Activated CD4-positive, alpha-beta T cell treated with anti-CD3 and anti-CD28 coated beads for 48 hours (primary cell): Measurements from ENCODE around the gene CNTNAP1.
A peak's percentile ranks its signal among the peaks of the same experiment; 100 is the strongest.
"Not testable (repeated sequence)": the region's sequence is repeated elsewhere in the genome, so short reads cannot be mapped to it uniquely, and the experiment has no call there.

Experiments used
- DNase-seq: peaks from one replicate; pipeline ENCODE4 v3.0.0-alpha.2; 2020

The CNTNAP1 gene

DNA sequence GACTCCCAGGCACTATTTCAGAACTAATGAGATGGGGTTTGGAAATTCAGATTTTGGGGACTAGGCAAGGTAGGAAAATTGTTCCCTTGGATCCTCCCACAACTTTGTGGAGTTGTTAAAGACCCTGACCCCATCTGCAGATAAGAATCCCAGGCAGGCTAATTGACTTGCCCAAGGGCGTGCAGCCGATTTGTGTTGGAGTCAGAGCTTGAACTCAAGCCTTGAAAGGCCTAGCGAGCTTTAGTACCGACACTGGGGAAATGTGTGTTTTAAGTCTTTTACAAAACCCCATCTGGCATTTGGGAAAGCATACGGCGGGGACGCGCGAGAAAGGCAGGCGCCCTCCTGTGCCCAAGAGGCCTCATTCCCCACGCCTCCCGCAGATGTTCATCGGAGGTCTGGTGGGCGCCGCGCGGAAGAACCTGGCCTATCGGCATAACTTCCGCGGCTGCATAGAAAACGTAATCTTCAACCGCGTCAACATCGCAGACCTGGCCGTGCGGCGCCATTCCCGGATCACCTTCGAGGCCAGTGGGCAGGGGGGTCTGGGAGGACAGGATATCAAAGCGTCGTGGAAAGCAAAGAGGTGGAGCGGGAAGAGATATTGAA lies 4.3 kb downstream of the CNTNAP1 start:
- no peak for DNase-seq

DNA sequence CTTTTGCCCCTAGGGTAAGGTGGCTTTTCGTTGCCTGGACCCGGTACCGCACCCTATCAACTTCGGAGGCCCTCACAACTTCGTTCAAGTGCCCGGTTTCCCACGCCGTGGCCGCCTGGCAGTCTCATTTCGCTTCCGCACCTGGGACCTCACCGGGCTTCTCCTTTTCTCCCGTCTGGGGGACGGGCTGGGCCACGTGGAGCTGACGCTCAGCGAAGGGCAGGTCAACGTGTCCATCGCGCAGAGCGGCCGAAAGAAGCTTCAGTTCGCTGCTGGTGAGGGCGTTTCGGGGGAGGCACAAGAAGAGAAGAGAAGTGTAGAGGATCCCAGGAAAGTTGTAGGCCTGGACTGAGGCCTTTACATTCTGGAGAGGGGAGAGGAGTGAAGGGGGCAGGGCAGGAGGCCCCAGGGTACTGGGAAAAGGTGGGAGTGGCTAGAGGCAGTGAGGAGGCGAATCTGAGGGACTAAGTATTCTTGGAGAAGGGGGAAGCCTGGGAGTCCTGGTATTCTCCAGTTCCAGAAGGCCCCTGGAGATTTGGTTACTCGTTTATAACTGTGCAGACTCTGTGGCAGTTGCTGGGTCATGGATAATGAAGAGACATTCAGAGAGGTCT lies 5.5 kb downstream of the CNTNAP1 start:
- DNase-seq = no peak

DNA sequence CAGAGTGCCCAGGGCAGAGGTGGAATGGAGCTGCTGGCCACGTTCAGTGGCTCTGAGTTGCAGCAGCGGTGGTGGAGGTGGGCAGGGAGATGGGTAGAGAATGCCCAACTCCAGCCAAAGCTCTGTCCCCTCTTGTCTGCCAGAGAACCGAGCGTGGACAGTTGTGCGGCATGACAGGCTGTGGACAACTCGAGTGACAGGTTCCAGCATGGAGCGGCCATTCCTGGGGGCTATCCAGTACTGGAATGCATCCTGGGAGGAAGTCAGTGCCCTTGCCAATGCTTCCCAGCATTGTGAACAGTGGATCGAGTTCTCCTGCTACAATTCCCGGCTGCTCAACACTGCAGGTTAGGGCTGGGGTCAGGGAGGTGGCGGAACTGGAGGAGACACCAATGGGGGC lies 8.3 kb downstream of the CNTNAP1 start:
- no peak for DNase-seq

DNA sequence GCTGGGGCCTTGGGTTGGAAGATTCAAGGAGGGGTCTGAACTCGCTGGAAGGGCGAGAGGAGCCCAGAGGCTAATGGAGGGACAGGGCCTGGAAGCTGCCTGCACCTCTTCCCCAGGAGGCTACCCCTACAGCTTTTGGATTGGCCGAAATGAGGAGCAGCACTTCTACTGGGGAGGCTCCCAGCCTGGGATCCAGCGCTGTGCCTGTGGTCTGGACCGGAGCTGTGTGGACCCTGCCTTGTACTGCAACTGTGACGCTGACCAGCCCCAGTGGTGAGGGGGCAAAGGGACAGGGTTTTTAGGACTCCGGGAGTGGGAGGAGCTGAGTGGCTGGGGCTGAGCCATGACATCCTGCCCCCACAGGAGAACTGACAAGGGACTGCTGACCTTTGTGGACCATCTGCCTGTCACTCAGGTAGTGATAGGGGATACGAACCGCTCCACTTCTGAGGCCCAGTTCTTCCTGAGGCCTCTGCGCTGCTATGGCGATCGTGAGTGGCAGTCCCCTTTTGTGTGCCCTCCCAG lies 8.8 kb downstream of the CNTNAP1 start:
- no peak for DNase-seq

DNA sequence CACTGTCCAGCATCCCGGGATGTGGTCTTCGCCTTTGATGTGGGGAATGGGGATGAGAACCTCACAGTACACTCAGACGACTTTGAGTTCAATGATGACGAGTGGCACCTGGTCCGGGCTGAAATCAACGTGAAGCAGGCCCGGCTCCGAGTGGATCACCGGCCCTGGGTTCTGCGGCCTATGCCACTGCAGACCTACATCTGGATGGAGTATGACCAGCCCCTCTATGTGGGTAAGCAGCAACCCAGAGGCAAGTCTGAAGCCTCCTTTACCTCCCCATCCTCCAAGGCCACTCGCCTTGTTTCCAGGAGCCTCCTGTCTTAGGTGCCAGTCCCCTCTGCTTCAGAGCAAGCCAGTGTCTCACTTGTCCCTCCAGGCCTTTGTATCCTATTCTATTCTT lies 10.2 kb downstream of the CNTNAP1 start:
- no peak for DNase-seq

DNA sequence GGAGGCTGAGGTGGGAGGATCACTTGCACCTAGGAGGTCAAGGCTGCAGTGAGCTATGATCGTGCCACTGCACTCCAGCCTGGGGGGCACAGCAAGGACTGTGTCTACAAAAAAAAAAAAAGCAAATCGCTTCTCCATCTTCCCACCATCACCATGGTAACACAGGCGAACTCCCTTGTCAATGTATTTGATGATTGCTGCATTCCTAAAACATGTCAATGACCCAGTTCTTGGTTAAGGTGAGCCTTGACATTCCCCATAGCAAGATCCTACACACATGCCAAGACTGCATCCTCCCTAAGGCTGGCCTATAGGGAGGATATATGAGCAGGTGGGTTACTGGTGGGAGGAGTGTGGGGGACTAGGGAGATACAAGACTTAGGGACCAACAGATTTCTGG lies 12.2 kb downstream of the CNTNAP1 start:
- DNase-seq = no peak

DNA sequence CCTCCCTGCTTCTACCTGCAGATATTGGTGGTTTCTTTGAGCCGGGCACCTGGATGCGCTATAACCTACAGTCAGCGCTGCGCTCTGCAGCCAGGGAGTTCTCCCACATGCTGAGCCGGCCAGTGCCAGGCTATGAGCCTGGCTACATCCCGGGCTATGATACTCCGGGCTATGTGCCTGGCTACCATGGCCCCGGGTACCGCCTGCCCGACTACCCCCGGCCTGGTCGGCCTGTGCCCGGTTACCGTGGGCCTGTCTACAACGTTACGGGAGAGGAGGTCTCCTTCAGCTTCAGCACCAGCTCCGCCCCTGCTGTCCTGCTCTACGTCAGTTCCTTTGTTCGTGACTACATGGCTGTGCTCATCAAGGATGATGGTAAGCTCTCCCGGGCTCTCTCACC lies 13.2 kb downstream of the CNTNAP1 start:
- DNase-seq = no peak

DNA sequence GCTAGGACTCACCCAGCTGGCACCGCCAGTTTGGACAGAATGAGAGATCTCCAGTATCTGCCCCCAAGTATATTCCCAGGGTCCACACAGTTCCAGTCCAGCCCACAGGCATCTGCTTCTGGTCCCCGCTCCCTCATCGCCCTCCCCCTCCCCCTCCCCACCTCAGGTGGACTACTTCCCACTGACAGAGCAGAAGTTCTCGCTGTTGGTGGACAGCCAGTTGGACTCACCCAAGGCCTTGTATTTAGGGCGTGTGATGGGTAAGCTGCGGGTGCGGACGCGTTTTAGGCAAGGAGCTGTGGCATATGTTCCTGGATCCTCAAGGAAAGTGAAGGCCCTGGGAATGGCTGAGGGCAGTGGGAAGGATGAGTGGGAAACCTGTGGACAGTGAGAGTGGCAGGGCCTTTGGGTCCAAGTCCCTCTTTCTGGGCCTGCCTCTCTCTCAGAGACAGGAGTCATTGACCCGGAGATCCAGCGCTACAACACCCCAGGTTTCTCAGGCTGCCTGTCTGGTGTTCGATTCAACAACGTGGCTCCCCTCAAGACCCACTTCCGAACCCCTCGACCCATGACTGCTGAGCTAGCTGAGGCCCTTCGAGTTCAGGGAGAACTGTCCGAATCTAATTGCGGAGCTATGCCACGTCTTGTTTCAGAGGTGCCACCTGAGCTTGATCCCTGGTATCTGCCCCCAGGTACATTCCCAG lies 14.9 kb downstream of the CNTNAP1 start:
- DNase-seq = no peak

DNA sequence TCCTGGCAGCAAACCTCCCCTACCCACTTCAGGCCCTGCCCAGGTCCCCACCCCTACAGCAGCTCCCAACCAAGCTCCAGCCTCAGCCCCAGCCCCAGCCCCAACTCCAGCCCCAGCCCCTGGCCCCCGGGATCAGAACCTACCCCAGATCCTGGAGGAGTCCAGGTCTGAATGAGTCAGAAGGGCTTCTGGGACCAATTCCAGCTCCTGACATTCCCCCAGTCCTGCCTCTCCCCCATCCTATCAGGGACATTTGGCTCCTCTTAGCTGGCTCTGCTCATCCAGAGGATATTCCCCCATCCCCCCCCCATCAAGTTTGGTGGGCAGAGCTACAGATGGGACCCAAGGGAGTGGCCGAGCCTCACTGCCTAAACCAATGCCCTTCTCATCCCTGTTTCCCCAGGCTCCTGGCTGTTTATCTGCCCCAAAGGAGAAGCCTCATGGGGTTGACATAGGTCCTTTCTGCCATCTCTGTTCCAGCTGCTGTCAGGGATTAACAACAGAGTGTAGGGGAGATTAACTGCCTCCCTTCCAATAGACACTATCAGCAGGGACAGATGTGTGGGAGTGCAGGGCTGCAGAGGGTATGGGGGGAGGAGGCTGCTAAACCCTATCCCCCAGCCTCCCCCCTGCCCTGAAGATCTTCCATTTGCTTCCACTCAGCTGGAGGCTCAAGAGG lies 16.5 kb downstream of the CNTNAP1 start:
- DNase-seq = no peak

DNA sequence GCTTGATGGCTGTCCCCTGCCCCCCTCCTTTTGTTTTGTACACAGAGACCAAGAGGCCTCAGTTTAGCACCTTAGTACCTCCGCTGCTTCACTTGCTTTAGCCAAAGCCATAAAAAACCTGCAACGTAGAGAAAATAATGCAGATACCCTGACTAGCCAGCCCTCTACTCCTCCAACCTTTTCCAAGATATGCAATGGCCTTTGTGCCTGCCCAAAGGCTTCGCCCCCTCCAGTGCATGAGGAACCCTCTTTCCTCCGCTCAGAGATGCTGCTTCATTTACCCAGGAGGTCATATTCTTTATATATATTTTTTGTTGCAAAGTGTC lies 17.0 kb downstream of the CNTNAP1 start:
- no peak for DNase-seq

DNA sequence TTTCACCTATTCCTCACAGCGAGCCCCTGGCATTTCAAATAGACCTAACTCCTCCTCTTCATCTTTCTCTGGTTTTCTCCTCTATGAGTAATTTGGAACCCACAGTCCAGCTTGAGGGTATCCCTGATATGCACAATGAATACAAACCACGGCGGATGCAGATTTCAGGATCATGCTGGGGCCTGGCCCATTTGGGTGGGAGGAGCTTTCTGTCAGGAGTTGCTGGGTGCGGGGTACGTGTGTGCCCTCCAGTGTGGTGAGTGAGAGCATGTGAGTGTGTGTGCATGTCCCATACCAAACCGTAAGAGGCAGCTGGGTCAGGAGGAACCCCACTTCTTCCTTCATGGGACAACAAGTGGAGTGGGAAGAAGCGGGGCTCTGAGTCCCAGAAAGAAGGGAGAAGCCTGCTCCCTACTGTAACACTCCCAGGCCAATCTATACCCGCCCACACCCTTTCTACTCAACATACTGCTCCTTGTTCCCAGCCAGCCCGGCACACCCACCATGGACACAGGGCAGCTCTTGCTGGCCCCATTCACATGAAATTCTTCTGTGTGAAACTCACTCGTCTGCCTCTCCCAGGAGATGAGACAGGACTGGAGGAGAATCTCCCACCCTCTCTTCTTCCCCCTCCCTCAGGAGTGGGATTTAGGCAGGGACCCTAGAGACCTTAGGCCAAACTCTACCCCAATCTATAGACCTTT lies 18.4 kb downstream of the CNTNAP1 start:
- DNase-seq = no peak

DNA sequence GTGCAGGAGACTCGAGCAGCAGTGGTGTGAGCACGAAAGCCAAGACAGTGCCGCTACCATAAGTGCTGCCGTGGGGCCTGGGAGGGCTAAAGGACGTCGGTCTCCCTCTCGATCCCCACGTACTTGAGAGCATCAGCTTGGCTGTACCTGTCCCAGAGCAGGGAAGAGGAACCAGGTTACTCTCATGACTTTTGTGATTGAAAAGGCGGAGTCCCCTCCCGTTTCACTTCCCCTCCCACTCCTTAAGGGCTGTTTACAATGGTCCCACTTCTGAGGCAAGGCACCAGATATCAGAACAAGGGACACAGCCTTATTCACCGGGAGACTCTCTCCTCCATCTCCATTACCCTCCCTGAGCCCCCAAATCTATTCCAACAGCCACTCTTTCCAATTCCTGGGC lies 20.1 kb downstream of the CNTNAP1 start:
- no peak for DNase-seq

DNA sequence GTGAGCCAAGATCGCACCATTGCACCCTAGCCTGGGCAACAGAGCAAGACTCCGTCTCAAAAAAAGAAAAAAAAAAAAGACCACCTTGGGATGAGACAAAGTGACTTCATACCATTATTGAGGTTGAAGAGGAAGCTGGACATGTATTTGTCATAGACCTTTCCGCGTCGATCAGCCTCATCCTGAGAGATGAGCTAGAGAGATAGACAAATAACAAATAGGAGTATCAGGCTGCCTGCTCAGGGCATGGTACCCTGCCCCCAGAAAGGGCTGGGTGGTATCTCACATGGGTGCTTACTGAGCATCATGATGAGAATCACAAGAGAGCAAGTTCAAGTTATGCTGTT lies 22.1 kb downstream of the CNTNAP1 start:
- DNase-seq = no peak

DNA sequence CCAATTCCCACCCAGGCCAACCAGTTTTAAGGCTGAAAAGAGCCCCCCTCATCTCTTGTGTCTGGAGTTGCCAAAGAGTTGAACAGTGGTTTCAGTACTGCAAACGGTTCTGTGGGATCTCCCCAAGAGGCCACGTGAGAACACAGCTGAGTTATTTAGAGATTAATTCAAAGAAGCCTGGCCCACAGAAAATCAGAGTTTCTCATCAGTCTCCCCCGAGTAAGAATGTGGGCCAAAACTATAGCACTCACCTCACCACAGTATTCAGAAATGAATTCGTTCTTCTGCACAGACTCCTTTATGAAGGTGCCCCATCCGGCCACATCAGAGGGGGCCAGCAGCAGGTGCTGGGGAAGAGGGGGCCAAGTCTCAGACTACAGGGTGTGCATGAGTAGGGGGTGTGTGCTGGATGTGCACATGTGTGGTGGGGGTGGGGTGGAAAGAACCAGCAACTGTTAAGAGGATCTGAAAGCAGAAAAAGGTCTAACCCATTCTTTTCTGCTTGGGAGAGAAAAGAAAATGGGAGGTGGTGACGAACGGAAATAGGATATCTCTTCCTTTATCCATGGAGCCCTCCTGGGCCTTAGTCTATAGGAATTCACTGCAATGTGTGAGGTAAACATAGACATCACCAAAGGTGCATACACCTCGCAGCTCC lies 22.6 kb downstream of the CNTNAP1 start:
- DNase-seq = peak; percentile 59

DNA sequence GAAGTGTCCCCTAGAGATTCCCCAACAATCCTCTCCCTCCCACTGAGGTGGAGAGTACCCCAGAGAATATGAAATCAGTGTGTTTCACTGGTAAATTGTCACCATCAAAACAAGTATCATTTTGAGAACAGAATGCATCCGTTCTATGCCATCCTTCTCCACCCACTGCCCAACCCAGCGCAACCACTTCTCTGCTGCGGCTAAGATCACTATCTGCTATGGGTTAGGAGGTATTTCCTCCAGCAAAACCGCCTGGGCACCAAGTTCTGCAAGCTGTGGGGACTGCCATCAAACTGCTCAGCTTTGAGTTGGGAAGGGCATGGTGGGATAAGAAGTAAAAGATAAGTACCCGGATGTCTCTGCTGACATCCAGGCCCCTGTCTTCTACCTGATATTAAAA lies 24.4 kb downstream of the CNTNAP1 start:
- DNase-seq = peak; percentile 68

DNA sequence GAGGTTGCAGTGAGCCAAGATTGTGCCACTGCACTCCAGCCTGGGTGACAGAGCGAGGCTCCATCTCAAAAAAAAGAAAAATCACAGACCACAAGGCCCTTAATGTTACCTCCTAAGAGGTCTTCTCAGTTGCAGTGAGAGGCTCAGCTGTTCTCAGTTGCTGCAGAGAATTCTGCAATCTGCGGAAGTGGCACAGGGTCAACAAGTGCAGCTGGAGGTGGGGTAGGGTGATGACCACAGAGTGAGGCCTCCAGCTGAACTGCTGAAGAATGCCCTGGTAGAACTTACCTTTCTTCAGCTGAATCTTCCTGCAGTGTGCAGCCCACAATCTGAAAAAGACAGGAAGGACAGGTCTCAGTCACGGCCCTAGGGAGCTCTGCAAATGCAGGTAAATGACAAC lies 26.3 kb downstream of the CNTNAP1 start:
- no peak for DNase-seq

DNA sequence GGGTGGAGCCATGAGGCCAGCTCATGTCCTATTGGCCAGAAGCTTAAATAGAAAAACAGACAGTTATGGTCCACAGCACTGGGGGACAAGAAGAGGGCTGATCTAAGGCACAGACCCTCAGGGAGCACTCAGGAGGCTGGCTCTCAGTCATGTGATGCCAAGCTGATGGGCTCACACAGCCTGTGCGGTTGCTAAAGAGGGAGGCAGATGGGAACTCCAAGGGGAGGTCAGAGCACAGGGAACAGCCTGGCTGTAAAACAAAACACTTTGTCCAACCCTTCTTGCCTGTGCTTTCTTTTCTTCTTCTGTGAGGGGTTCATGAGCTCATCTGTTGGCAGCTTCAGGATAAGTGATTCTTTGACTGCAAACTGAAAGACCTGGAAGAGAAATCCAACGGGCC lies 27.2 kb downstream of the CNTNAP1 start:
- DNase-seq = no peak

DNA sequence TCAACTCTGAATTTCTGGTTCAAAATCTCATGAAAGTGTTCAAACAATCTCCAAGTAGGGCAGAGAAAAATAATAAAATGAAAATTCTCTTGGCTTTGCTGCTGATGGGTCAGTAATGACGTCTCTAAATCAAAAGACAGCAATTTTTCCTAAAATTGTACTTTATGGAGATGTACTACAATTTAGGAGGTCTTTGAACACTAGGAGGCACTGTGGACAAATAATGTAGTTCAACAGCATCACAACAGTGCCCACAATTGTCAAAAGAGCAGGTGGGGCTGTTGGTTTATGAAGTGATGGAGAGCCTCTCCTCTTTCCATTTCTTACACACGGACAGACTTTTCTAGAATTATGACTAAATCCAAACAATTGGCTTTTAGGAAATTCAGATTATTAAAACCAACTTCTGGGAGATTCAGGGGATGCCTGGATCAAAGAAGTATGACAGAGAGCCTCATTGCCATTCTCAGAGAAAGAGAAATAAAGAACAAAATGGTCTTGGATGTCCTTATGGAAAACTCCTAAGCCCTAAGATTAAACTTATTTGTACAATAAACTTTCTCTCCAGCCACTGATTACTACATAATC lies 38.8 kb downstream of the CNTNAP1 start:
- peak; percentile 19 for DNase-seq

DNA sequence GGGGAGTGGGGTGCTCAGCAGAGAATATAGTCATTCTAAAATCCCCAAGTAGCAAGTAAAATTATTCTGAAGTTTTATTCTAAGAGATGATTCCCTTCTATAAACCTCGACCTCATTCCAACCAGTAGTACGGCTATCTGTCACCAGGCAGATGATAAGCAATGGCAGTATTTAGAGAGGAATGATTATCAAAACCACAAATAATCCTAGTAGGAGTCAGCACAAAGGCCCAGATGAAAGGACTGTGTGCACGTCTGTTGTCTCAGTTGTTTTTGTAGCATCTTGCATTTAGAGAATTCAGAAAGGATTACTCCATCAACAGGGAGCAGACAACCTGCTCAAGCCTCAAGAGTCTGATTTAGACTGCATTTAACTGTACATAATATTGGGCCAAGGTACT lies 41.3 kb downstream of the CNTNAP1 start:
- DNase-seq = no peak

DNA sequence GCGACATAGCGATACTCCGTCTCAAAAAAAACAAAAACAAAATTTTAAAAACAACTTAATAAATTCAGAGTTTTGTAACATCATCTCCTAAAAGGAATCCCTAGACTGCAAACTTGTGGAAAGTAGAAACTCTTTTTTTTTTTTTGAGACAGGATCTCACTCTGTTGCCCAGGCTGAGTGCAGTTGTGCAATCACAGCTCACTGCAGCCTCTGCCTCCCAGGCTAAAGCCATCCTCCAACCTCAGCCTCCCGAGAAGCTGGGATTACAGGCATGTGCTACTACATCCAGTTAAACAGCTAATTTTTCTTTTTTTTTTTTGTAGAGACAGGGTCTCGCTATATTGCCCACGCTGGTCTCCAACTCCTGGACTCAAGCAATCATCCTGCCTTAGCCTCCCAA lies 42.8 kb downstream of the CNTNAP1 start:
- DNase-seq = no peak

DNA sequence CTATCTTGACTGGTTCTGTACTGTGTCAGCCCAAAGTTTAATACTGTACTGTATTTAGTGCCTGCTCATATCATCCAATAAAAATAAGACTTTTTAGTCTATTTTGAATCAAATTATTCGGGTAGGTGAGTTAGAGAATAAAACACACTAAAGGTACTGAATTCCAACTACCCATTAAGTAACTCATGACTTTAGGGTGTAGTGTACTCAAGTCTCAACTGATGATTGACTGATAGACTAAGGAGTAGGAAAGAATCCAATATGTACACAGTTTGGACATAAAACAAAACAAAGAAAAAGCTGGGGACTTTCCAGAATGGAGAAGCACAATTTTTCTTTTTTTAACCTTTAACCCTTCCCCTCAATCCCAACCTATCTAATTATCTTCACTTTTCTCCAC lies 58.4 kb downstream of the CNTNAP1 start:
- no peak for DNase-seq

DNA sequence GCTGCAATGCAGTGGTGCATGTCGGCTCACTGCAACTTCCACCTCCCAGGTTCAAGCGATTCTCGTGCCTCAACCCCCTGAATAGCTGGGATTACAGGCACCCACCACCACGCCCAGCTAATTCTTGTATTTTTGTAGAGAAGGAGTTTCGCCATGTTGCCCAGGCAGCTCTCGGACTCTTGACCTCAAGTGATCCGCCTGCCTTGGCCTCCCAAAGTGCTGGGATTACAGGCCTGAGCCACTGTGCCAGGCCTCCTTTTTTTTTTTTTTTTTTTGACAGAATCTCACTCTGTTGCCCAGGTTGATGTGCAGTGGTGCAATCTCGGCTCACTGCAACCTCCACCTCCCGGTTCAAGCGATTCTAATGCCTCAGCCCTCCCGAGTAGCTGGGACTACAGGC lies 60.6 kb downstream of the CNTNAP1 start:
- not testable (repeated sequence) for DNase-seq
